ENCODE measurements around the gene WDR7.
A peak's percentile ranks its signal among the peaks of the same experiment; 100 is the strongest.

Gene WDR7

GRCh38 chr18:56723706-56724105 lies 72.5 kb downstream of the WDR7 start:
- DNase-seq, result no peak

GRCh38 chr18:56726906-56727305 lies 75.7 kb downstream of the WDR7 start:
- DNase-seq, result no peak

GRCh38 chr18:56727399-56727798 lies 76.2 kb downstream of the WDR7 start:
- no peak for DNase-seq

GRCh38 chr18:56728741-56729140 lies 77.6 kb downstream of the WDR7 start:
- DNase-seq, result no peak

- DNase-seq, result no peak
These were observed 87.0 kb downstream of the WDR7 start for GRCh38 chr18:56738184-56738583.

GRCh38 chr18:56739731-56740130 lies 88.6 kb downstream of the WDR7 start:
- no peak for DNase-seq

- no peak for DNase-seq
These were observed 89.5 kb downstream of the WDR7 start for GRCh38 chr18:56740645-56741044.

GRCh38 chr18:56741685-56742084 lies 90.5 kb downstream of the WDR7 start:
- no peak for DNase-seq

GRCh38 chr18:56743115-56743514 lies 92.0 kb downstream of the WDR7 start:
- no peak for DNase-seq

GRCh38 chr18:56747032-56747658 lies 96.0 kb downstream of the WDR7 start:
- peak in 1 of 2 experiments; percentile 2 for DNase-seq

GRCh38 chr18:56747857-56748256 lies 96.7 kb downstream of the WDR7 start:
- no peak for DNase-seq

- DNase-seq, result peak; percentile 32 to 58
These were observed 97.6 kb downstream of the WDR7 start for GRCh38 chr18:56748698-56749268.

- DNase-seq, result no peak
These were observed 105.8 kb downstream of the WDR7 start for GRCh38 chr18:56756966-56757365.

- DNase-seq, result no peak
These were observed 118.9 kb downstream of the WDR7 start for GRCh38 chr18:56770097-56770496.

GRCh38 chr18:56770873-56771272 lies 119.7 kb downstream of the WDR7 start:
- DNase-seq, result no peak

- no peak for DNase-seq
These were observed 124.5 kb downstream of the WDR7 start for GRCh38 chr18:56775701-56776100.

GRCh38 chr18:56787390-56787789 lies 136.2 kb downstream of the WDR7 start:
- no peak for DNase-seq

GRCh38 chr18:56789004-56789888 lies 138.1 kb downstream of the WDR7 start:
- peak in 1 of 2 experiments; percentile 12 for DNase-seq

GRCh38 chr18:56789889-56790180 lies 138.7 kb downstream of the WDR7 start:
- no peak for DNase-seq

- DNase-seq, result no peak
These were observed 144.2 kb downstream of the WDR7 start for GRCh38 chr18:56795381-56795780.

- DNase-seq, result no peak
These were observed 148.6 kb downstream of the WDR7 start for GRCh38 chr18:56799756-56800155.

GRCh38 chr18:56803051-56803450 lies 151.9 kb downstream of the WDR7 start:
- no peak for DNase-seq

GRCh38 chr18:56804395-56804794 lies 153.2 kb downstream of the WDR7 start:
- DNase-seq, result no peak

GRCh38 chr18:56807901-56808300 lies 156.7 kb downstream of the WDR7 start:
- DNase-seq, result no peak

Measured in AML-193 (cell line).